NCI-H774 (cell line): ENCODE results near the gene ATP13A3.
A peak's percentile ranks its signal among the peaks of the same experiment; 100 is the strongest.

Experiments used
- DNase-seq: peaks from one replicate; lab custom pipeline; 2025; lab: John Stamatoyannopoulos, UW

Gene ATP13A3

DNA sequence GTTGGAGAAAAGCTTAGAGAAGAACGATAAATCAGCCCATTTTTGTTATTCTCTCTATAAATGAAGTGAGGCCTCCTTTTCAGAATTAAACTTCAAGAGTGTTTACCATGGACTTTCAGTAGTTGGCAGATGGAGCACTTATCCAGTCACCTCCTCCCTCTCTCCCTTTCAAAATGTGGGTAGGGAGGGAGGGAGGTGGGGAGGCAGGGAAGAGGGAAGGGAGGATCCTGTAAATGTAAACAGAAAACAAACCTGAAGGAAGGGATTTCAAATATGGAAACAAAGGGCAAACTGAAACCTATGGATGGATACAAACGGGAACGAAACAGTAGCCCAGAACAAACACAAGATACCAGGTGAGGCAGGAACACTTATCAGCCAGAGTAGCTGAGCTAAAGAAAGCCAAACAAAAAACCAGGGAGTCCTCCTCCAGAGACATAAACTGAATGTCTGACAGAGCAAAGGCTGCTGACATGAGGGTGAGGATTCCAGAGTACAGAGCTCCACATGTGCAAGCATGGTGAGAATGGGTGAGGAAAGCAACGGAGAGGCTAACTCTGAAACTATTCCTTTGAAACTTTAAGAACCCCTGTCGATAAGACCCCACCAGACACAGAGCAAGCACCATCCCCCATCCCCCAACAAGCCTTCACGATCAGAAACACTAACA lies 46.8 kb downstream of the ATP13A3 start:
- DNase-seq, result peak; percentile 96

GRCh38 chr3:194434503-194434902 lies 52.3 kb downstream of the ATP13A3 start:
- no peak for DNase-seq

DNA sequence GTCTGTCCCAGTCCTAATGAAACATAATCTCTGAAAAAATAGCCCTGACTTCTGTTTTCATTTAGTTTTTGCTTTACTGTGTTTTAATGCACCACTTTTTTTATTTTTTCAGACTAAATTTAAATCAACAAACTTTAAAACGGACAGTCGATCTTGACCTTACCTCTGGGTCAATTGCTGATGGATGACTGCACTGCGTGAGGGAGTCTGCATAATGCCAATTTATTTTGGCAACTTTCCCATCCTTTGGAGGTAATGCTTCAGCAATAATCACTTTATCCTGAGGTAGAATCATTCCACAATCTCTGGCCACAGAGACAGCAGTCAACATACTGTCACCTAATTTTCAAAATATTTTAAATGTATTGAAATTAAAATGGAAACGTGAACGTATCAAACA lies 55.2 kb downstream of the ATP13A3 start:
- peak; percentile 76 for DNase-seq

GRCh38 chr3:194425399-194425798 lies 61.4 kb downstream of the ATP13A3 start:
- no peak for DNase-seq

DNA sequence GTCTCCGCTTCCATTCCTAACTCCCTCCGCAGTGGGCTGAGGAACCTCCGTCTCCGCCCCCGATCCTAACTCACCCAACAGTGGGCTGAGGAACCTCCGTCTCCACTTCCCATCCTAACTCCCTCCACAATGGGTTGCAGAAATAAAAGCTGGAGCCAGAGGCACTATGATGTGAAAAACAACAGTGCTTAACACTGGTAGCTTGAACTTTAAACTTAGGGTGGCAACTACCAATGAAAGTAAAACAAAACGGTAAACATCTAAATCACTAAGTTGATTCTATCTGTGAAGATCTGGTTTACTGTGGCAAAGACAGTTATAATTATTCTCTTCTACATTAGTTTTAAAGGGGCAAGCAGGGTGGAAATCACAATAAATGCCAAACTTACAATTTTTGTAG lies 61.8 kb downstream of the ATP13A3 start:
- no peak for DNase-seq

DNA sequence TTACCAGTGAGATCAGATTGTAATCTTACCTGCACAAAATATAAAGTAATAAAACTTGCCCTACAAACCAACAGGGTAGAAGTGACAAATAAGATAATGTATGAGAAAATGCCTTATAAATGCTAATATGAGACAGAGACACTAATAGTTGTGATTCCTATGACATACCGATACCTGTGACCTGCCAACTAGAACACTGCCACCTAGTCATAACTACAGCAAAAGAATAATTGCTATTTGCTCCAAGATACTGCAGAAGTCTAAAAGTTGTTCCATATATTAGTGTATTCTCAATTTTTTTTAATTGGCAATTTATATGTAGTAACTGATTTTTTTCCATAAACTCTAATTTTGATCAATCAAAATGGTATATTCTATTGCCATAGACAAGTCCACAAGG lies 62.4 kb downstream of the ATP13A3 start:
- DNase-seq, result no peak

GRCh38 chr3:194423317-194423716 lies 63.5 kb downstream of the ATP13A3 start:
- DNase-seq, result peak; percentile 57

- DNase-seq, result no peak
These were observed 64.6 kb downstream of the ATP13A3 start for GRCh38 chr3:194422188-194422587.

DNA sequence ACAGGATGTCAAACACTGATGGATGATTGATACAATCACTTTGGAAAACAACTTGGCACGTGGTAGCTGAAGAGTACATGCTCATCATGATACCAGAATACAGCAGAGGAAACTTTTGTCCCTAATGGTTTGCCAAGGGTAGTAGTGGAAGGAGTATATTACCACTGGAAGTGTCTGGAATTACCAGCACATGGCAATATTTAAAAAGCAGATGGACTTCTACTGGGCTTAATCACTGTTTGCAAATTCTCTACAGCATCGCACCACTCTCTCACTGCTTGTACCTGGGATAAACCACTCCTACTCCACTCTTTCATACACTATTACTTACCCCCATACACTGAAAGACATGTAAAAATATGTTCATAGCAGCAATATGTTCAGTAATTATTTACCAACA lies 68.1 kb downstream of the ATP13A3 start:
- no peak for DNase-seq

DNA sequence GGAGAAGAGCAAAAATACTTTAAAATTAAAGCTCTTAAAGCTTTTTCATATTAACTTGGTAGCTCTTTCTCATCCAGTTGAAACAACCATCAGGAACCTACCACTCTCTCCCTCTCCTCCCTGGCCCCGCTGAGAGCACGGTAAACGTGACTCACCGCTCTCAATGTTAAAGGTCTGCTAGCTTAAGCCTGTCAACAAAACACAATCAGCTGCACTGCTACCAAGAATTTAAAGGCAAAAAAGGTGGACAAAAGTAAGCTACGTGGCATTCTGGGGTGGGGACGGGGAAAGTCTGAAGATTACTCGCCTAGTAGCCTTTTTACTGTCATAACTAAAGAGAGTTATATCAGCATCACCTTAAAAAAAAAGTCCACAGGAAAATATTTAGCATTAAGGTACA lies 79.4 kb downstream of the ATP13A3 start:
- no peak for DNase-seq

GRCh38 chr3:194405766-194406165 lies 81.0 kb downstream of the ATP13A3 start:
- no peak for DNase-seq

- DNase-seq, result peak; percentile 76
These were observed 82.2 kb downstream of the ATP13A3 start for GRCh38 chr3:194404365-194405140.

GRCh38 chr3:194401868-194402329 lies 84.9 kb downstream of the ATP13A3 start:
- DNase-seq, result no peak

- no peak for DNase-seq
These were observed 85.5 kb downstream of the ATP13A3 start for GRCh38 chr3:194401346-194401745.

DNA sequence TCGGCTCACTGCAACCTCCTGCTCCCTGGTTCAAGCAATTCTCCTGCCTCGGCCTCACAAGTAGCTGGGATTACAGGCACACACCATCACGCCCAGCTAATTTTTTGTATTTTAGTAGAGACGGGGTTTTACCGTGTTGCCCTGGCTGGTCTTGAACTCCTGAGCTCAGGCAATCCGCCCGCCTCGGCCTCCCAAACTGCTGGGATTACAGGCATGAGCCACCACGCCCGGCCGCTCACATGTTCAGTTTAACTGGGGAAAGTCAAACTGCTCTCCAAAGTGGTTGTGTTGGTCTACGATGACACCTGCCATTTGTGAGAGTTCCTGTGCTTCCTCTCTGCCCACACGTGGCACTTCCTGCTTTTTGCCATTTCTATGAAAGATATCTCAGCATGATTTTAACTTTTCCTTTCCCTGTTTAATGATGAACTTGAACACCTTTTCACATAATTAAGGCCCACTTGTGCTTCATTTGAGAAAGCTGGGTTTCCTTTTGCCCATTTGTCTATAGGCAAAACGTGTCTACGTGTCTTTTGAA lies 86.9 kb downstream of the ATP13A3 start:
- no peak for DNase-seq

- DNase-seq, result no peak
These were observed 87.6 kb downstream of the ATP13A3 start, which contains the start of gene GP5 for GRCh38 chr3:194399166-194399565. GP5 (minus strand) TSS chr3:194399266; CDS start chr3:194398282, 984 bp downstream.

DNA sequence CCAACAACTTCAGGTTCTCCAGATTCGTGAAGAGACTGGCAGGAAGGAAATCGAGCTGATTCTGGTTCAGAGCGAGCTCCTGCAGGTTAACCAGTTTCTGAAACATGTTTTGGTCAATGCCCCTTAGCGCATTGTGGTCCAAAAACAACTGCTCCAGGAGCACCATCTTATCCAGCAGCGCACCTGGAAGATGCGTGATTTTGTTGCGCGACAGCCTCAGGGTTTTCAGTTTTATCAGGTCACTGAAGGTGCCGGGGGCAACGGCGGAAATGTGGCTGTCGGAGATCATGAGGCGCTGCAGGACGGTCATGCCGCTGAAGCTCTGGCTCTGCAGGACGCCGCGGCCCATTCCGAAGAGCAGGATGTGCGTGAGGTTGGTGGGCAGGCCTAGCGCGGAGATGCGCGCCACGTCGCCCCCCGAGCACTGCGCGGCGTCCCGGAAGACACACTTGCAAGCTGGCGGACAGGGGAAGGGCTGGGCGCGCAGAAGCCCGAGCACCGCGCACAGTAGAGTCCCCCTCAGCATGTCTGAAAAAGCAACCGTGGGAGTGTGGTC lies 89.0 kb downstream of the ATP13A3 start:
- no peak for DNase-seq

DNA sequence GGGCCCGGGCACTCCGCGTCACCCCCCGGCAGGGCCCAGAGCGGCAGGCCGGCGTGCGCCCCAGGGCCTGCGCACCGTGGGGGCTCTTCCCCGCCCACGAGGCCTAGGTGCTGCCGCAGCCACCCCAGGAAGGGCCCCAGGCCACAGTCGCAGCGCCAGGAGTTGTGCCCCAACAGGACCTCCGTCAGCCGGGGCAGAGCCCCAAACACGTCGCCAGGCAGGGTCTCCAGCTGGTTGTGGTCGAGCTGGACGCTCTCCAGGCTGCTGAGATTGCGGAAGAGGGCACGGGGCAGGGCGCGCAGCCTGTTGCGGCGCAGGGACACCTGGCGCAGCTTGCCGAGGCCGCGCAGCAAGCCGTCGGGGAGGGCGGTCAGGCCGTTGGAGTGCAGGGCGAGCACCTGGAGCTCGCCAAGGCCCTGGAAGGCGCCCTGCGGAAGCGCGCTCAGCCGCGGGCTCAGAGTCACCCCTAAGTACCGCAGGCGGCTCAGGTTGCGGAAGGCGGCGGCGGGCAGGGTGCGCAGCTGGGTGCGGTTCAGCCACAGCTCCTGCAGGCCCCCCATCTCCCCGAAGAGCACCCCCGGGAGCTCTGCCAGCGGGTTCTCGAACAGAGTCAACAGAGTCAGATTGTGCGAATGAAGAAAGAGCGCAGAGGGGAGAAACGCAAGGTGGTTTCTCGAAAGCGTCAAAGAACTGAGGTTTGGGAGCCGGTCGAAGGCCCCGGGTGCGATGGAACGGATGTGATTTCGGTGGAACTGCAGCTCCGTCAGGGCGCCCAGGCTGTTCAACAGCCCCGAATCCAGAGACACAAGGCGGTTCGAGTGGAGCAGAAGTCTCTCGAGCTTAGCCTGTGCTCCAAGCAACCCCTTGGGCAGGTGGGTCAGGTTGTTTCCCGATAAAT lies 89.7 kb downstream of the ATP13A3 start:
- DNase-seq, result no peak

DNA sequence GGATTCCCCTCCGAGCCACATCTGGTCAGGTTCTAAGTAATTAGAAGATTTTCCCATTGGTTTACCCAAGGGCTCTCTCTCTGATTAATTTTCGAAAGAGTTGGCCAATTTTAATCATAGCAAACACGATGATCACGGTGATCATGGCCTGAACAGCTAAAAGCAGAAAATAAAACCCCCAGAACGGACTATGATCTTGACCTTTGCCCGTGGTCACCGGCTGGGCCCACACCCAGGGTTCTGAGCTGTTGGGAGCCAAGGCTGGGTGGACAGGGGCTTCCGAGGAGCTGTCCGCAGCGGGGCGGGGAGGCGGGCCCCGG lies 90.3 kb downstream of the ATP13A3 start:
- DNase-seq, result no peak

- DNase-seq, result no peak
These were observed 90.8 kb downstream of the ATP13A3 start for GRCh38 chr3:194395778-194396538.

- peak; percentile 72 for DNase-seq
These were observed 91.6 kb downstream of the ATP13A3 start for GRCh38 chr3:194395212-194395611.
